Activated CD8-positive, alpha-beta T cell treated with anti-CD3 and anti-CD28 coated beads for 36 hours (primary cell): Measurements from ENCODE around the gene SUGCT. TPM values are rescaled to one million over a fixed set of nuclear protein-coding genes. Genes with fewer than 3 reads are reported as not detected.

Source experiments
- ATAC-seq: fragments of 200-7000 bp; cut with Tn5 transposase; one replicate; pipeline ENCODE4 v1.10.0; 2021; ENCODE audit warnings: mild to moderate bottlenecking, moderate library complexity
- CTCF ChIA-PET: fragments of 350-600 bp; sonication (Branson Sonifier 250); formaldehyde crosslinking; loops from one replicate; lab custom pipeline; 2021; ENCODE audit warnings: antibody characterized with exemption; lab: Charles Lee
- POLR2A ChIA-PET: fragments of 350-600 bp; sonication (Branson Sonifier 250); formaldehyde crosslinking; loops from one replicate; lab custom pipeline; 2021; ENCODE audit warnings: antibody characterized with exemption; lab: Charles Lee
- DNase-seq: peaks from one replicate; pipeline ENCODE4 v3.0.0-alpha.2; 2020
- H3K27ac Mint-ChIP-seq: one replicate; pipeline ENCODE4 v1.8.0; 2021; ENCODE audit warnings: mild to moderate bottlenecking, mixed read lengths
- H3K27me3 Mint-ChIP-seq: one replicate; pipeline ENCODE4 v1.8.0; 2021; ENCODE audit warnings: mixed read lengths
- H3K36me3 Mint-ChIP-seq: one replicate; pipeline ENCODE4 v1.8.0; 2021; ENCODE audit warnings: low read depth, mixed read lengths
- H3K4me1 Mint-ChIP-seq: one replicate; pipeline ENCODE4 v1.8.0; 2021; ENCODE audit warnings: low read depth, mixed read lengths
- H3K4me3 Mint-ChIP-seq: one replicate; pipeline ENCODE4 v1.8.0; 2021; ENCODE audit warnings: mild to moderate bottlenecking, moderate library complexity, mixed read lengths
- H3K9me3 Mint-ChIP-seq: one replicate; pipeline ENCODE4 v1.8.0; 2021; ENCODE audit warnings: mixed read lengths
- intact Hi-C: fragments of 100-400 bp; cut with micrococcal nuclease; formaldehyde crosslinking; loops from one replicate; pipeline ENCODE4 v1.10.0; 2022
- total RNA-seq, 2 experiments: library from RNA; stranded (reverse); gene quantifications; one replicate each; pipeline ENCODE4 v1.2.3, GENCODE V29; 2021
- TF ChIP-seq, protein P1 (sequence below): fragments of 200-600 bp; IDR thresholded peaks from one replicate; pipeline ENCODE4 v1.8.0; 2022; ENCODE audit warnings: antibody characterized with exemption, mild to moderate bottlenecking

Gene SUGCT
- total RNA-seq, 2 experiments from 2014 or later: 1.6 to 2.0 TPM

DNA sequence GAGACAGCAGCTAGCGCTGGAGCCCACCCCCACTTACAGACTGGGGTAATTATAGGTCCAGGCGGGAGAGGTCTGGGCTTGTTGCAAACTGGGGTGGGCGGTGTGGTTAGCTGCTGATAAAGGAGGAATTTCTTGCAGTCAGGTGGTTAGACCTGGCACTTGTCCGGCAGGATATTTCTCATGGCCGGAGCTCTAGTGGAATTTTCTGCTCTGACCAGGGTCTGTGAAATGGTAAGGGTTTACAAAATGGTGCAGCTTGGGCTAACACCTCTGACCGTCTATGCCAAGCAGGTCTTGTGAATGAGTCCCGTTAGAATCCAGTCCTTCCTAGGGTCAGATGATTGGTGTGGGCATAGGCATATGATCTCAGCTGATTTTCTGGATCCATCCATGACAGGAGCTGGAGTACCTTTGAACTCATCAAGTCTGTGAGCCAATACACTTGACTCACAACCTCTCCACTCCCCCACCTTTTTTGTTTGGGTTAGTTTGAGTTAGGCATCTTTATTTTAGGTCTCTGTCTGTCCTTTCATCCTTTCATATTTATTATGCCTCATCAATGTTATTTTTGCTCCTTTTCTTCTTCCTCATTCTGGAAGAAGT, 213.4 kb downstream of the SUGCT start:
- Mint-ChIP-seq H3K36me3 (no peaks in the 10 kb centered on the region), H3K27ac (no peak overlapping the region), H3K4me1 (no peaks in the 10 kb centered on the region), H3K4me3 (no peak overlapping the region), H3K9me3 (no peaks in the 10 kb centered on the region), H3K27me3 (no peaks in the 10 kb centered on the region)
- CTCF ChIA-PET: no interaction called here
- no peak for DNase-seq
- TF ChIP-seq, protein P1, sequence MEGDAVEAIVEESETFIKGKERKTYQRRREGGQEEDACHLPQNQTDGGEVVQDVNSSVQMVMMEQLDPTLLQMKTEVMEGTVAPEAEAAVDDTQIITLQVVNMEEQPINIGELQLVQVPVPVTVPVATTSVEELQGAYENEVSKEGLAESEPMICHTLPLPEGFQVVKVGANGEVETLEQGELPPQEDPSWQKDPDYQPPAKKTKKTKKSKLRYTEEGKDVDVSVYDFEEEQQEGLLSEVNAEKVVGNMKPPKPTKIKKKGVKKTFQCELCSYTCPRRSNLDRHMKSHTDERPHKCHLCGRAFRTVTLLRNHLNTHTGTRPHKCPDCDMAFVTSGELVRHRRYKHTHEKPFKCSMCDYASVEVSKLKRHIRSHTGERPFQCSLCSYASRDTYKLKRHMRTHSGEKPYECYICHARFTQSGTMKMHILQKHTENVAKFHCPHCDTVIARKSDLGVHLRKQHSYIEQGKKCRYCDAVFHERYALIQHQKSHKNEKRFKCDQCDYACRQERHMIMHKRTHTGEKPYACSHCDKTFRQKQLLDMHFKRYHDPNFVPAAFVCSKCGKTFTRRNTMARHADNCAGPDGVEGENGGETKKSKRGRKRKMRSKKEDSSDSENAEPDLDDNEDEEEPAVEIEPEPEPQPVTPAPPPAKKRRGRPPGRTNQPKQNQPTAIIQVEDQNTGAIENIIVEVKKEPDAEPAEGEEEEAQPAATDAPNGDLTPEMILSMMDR: no peak
- ATAC-seq: no peak
- intact Hi-C loops: loop anchor here (10.0 kb wide), 1 partner anchor 57 kb away; no protein-coding TSS in a partner anchor
- POLR2A ChIA-PET: no interaction called here

DNA sequence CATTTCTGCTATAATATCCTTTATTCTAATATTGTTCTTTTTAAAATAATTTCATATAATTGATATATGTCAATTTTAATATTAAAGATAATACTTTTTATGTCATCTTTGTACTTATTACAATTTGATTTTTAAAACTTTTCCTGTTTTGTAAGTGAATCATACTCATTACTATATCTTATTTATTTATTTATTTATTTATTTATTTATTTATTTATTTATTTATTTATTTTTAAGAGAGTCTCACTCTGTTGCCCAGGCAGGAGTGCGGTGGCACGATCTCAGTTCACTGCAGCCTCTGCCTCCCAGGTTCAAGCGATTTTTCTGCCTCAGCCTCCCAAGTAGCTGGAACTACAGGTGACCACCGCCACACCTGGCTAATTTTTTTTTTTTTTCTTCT, 215.3 kb downstream of the SUGCT start:
- no peak overlapping the region for H3K27ac Mint-ChIP-seq
- no peak for DNase-seq
- no peak for ATAC-seq
- TF ChIP-seq, protein P1: no peak
- no peaks in the 10 kb centered on the region for H3K27me3 Mint-ChIP-seq
- intact Hi-C loops: no loop called here
- H3K36me3 Mint-ChIP-seq: no peaks in the 10 kb centered on the region
- no peak overlapping the region for H3K4me3 Mint-ChIP-seq
- POLR2A ChIA-PET: no interaction called here
- CTCF ChIA-PET: no interaction called here
- no peaks in the 10 kb centered on the region for H3K4me1 Mint-ChIP-seq
- H3K9me3 Mint-ChIP-seq: no peaks in the 10 kb centered on the region

DNA sequence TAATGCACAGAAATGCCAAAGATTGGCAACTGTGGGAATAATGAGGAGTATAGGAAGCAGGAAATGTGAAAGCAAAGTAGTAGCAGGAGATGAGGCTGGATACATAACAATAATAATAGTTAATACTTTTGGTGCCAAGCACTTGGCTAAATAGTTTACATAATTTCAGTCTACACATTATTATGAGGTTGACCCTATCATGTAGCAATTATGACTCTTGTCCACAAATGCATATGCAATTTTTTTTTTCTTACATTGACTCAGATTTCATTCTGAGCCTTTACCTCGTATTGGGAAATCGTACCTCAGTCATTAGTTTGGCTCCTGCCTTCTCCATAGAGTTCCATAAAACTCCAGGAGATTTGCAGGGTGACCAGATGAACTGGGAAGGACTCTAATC, 219.9 kb downstream of the SUGCT start:
- TF ChIP-seq, protein P1: no peak
- Mint-ChIP-seq H3K4me3 (no peak overlapping the region), H3K27ac (no peak overlapping the region), H3K36me3 (no peaks in the 10 kb centered on the region), H3K27me3 (no peaks in the 10 kb centered on the region), H3K9me3 (no peaks in the 10 kb centered on the region), H3K4me1 (no peaks in the 10 kb centered on the region)
- ATAC-seq (no peak), DNase-seq (no peak)
- intact Hi-C loops: no loop called here
- ChIA-PET CTCF (no interaction called here), POLR2A (no interaction called here)

DNA sequence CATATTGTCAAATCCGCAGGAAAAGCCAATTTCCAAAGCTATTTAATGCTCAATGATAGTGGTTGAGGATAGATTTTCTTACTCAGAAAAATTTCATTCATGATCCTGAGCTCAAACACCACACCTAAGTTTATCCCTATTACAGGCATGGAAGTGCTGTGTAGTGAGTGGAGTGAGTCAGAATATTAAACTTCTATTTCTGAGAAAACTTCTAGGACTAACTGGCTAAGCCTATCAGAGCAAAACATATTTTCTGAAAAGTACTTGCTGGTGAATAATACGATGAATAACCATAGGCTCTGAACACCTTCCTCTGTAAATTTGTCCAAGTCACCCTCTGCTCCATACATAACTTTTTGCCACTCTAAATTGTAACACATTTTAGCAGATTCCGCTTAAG, 221.5 kb downstream of the SUGCT start:
- Mint-ChIP-seq H3K27ac (no peak overlapping the region), H3K9me3 (no peaks in the 10 kb centered on the region), H3K4me1 (no peaks in the 10 kb centered on the region), H3K36me3 (no peaks in the 10 kb centered on the region), H3K27me3 (no peaks in the 10 kb centered on the region), H3K4me3 (no peak overlapping the region)
- TF ChIP-seq, protein P1: no peak
- CTCF ChIA-PET: no interaction called here
- no peak for ATAC-seq
- intact Hi-C loops: no loop called here
- DNase-seq: no peak
- POLR2A ChIA-PET: interaction anchor here (0.7 kb wide), 1 partner anchor 1585 kb away, joined by 3 read pairs; no protein-coding TSS in a partner anchor

DNA sequence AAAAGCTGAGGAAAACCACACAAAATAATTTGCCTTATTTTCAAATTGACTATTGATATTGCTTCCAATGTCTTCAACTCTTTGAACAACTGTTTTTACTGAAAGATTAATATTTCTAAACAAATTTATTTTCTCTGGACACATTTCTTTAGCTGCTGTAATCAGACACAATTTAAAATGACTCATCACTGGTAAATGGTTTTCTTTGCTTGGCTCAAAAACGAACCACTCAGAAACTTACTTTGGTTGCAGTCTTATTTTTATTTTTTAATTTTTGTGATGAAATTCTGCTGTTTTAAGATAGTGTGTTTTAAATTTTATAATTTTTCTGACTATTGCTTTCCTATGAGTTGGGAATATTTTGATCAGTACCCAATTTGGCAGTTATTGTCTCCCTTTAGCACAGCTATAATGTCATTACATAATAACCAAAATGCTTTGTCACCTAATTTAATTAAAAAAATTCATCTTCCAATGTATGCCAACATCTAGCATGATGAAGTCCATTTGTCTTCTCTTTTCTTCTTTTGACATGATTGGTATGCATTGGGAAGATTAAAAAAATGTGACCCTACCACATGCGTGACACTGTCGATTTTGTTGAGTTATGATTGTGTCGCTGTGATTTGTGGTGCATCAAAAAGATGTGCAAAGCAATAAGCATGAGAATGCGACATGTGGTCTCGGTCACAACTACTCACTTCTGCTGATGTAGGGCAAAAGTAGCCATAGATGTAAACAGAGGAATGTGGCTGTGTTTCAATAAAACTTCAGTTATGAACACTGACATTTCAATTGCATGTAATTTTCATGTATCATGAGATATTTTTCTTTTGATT, 222.3 kb downstream of the SUGCT start:
- ATAC-seq (no peak), DNase-seq (no peak)
- intact Hi-C loops: no loop called here
- Mint-ChIP-seq H3K9me3 (no peaks in the 10 kb centered on the region), H3K36me3 (no peaks in the 10 kb centered on the region), H3K4me1 (no peaks in the 10 kb centered on the region), H3K4me3 (no peak overlapping the region), H3K27ac (no peak overlapping the region), H3K27me3 (no peaks in the 10 kb centered on the region)
- TF ChIP-seq, protein P1: no peak
- ChIA-PET POLR2A (no interaction called here), CTCF (no interaction called here)
